Measurements from ENCODE around the gene PTPRA. TPM values are rescaled to one million over a fixed set of nuclear protein-coding genes. Genes with fewer than 3 reads are reported as not detected.
"Not testable (repeated sequence)": the region's sequence is repeated elsewhere in the genome, so short reads cannot be mapped to it uniquely, and the experiment has no call there.

Gene PTPRA
- total and polyA plus RNA-seq, 8 donors = 8.1 to 157 (median 21.8) TPM

DNA sequence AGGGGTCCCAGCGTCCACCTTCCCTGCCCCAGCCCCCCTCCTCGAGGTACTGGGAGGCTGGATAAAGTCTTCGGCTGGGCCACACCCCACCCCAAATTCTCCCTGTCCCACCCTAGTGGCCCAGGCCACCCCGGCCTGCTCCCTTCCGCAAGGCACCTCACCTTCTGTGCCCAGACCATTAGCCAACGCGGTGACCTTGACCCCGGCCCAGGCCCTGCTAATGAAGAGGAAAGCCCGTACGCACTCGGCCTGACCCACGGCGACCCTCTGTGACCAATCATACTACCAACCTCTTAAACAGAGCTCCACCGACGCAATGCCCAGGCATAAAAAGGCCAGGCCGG, 198.0 kb downstream of the PTPRA start:
- WGBS, 5 donors = 75 to 87% (median 85%) methylated on average over 14 to 16 of the region's 16 CpGs
- H3K27ac ChIP-seq = no peak overlapping the region

DNA sequence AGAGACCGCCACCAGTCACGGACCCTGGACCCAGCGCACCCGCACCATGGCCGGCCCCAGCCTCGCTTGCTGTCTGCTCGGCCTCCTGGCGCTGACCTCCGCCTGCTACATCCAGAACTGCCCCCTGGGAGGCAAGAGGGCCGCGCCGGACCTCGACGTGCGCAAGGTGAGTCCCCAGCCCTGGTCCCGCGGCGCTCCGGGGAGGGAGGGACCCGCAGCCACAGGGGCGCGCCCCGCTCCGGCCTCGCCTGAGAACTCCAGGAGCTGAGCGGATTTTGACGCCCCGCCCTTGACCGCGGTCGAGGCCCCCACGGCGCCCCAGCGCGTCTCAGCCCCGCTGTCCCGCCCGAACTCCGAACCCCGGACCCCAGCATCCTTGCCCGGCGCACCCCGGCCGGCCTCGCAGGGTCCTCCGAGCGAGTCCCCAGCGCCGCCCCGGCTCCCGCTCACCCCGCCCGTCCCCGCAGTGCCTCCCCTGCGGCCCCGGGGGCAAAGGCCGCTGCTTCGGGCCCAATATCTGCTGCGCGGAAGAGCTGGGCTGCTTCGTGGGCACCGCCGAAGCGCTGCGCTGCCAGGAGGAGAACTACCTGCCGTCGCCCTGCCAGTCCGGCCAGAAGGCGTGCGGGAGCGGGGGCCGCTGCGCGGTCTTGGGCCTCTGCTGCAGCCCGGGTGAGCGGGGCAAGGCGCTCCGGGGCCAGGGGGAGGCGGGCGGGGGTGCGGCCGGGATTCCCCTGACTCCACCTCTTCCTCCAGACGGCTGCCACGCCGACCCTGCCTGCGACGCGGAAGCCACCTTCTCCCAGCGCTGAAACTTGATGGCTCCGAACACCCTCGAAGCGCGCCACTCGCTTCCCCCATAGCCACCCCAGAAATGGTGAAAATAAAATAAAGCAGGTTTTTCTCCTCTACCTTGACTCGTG, 198.6 kb downstream of the PTPRA start, which contains the start of gene OXT:
TSS of gene OXT (plus strand) at position 11 of the 920 bp plus-strand sequence. CDS start at position 47, 36 bp downstream.
- H3K27ac ChIP-seq = peak within 1 kb of the TSS in 1 of 5 donors; percentile 29
- DNase-seq = peak in 1 of 2 donors; percentile 77

More for the DNA sequence above, 198.0 kb downstream of the PTPRA start:
- H3K27me3 ChIP-seq = peaks cover 5 to 40% (median 21%) of the 10 kb centered on the region in 3 donors
- DNase-seq = no peak
- H3K4me3 ChIP-seq = peak overlapping the region; percentile 48 to 60 (median 52)
- H3K9me3 ChIP-seq = no peaks in the 10 kb centered on the region
- intact Hi-C loops (cut with DNase I; ENCODE audit: low total_unique reads) = no loop called here
- TF ChIP-seq EP300 (IDR thresholded peaks at IDR 0.05) = no peak
- TF ChIP-seq, protein P1, sequence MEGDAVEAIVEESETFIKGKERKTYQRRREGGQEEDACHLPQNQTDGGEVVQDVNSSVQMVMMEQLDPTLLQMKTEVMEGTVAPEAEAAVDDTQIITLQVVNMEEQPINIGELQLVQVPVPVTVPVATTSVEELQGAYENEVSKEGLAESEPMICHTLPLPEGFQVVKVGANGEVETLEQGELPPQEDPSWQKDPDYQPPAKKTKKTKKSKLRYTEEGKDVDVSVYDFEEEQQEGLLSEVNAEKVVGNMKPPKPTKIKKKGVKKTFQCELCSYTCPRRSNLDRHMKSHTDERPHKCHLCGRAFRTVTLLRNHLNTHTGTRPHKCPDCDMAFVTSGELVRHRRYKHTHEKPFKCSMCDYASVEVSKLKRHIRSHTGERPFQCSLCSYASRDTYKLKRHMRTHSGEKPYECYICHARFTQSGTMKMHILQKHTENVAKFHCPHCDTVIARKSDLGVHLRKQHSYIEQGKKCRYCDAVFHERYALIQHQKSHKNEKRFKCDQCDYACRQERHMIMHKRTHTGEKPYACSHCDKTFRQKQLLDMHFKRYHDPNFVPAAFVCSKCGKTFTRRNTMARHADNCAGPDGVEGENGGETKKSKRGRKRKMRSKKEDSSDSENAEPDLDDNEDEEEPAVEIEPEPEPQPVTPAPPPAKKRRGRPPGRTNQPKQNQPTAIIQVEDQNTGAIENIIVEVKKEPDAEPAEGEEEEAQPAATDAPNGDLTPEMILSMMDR (IDR thresholded peaks at IDR 0.05) = no peak
- TF ChIP-seq POLR2A (IDR thresholded peaks at IDR 0.05) = no peak
- no peak for TF ChIP-seq POLR2AphosphoS5 (IDR thresholded peaks at IDR 0.05)
- peaks cover 10 to 16% (median 14%) of the 10 kb centered on the region in 4 donors for H3K4me1 ChIP-seq
- H3K36me3 ChIP-seq = no peaks in the 10 kb centered on the region

DNA sequence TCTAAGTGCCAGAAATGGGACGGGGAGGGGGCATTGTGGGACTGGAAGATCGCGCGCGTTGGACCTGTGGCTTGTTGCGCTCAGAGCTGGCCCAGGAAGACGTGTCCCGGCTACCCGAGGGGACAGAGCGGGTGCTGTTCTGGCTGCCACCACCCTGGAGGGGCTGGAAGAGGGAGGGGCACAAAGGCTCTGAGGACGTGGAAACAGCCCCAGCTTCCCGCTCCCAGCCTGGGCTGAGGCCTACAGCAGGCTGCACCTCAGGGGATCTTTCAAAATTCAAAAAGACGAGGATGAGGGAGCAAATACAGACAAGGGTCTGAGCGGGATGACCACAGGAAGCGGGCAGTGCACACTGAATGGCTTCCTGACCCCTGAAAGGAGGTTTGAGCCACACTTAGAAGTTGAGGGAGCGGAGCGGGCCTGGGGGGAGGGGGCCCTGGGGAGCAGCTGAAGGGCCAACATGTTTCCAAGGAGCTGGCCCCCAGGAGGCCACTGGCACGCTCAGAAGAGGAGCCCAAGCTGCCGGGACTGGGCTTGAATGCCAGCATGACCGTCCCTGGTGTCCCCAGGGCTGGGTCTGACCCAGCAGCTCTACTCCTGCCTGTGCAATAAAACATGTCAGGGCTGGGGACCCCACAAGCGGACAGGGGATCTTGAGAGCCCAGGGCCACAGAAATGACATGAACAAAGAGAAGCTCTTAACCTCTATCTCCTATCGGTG, 199.4 kb downstream of the PTPRA start:
- 80 to 85% (median 84%) methylated on average over 21 to 22 of the region's 22 CpGs for WGBS, 5 donors
- DNase-seq = no peak
- H3K9me3 ChIP-seq = no peaks in the 10 kb centered on the region
- H3K27ac ChIP-seq = no peak overlapping the region
- intact Hi-C loops (cut with DNase I; ENCODE audit: low total_unique reads) = no loop called here
- TF ChIP-seq POLR2AphosphoS5 (IDR thresholded peaks at IDR 0.05) (no peak), EP300 (IDR thresholded peaks at IDR 0.05) (no peak), POLR2A (IDR thresholded peaks at IDR 0.05) (no peak)
- TF ChIP-seq, protein P1 (IDR thresholded peaks at IDR 0.05) = no peak
- peaks cover 10 to 16% (median 14%) of the 10 kb centered on the region in 4 donors for H3K4me1 ChIP-seq
- peaks cover 5 to 49% (median 21%) of the 10 kb centered on the region in 3 donors for H3K27me3 ChIP-seq
- H3K4me3 ChIP-seq = peak overlapping the region in 3 of 4 donors; percentile 48 to 60 (median 53)
- H3K36me3 ChIP-seq = no peaks in the 10 kb centered on the region

More for the DNA sequence above, 198.6 kb downstream of the PTPRA start, which contains the start of gene OXT:
- no peaks in the 10 kb centered on the region for H3K9me3 ChIP-seq
- WGBS, 5 donors = 7 to 63% (median 13%) methylated on average over 10 to 95 of the region's 95 CpGs
- TF ChIP-seq POLR2AphosphoS5 (IDR thresholded peaks at IDR 0.05) (no peak), EP300 (IDR thresholded peaks at IDR 0.05) (no peak), POLR2A (IDR thresholded peaks at IDR 0.05) (no peak)
- TF ChIP-seq, protein P1 (IDR thresholded peaks at IDR 0.05) = no peak
- peaks cover 10 to 16% (median 14%) of the 10 kb centered on the region in 4 donors for H3K4me1 ChIP-seq
- H3K4me3 ChIP-seq = peak within 1 kb of the TSS; percentile 48 to 60 (median 52)
- H3K36me3 ChIP-seq = no peaks in the 10 kb centered on the region
- intact Hi-C loops (cut with DNase I; ENCODE audit: low total_unique reads) = no loop called here
- peaks cover 5 to 42% (median 21%) of the 10 kb centered on the region in 3 donors for H3K27me3 ChIP-seq

DNA sequence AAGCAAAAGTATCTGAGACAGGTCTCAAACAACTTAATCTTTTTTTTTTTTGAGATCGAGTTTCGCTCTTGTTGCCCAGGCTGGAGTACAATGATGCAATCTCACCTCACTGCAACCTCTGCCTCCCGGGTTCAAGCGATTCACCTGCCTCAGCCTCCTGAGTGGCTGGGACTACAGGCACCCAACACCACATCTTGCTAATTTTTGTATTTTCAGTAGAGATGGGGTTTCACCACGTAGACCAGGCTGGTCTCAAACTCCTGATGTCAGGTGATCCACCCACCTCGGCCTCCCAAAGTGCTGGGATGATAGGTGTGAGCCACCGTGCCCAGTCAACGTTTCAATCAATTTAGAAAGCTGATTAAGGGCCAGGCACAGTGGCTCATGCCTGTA, 200.0 kb downstream of the PTPRA start:
- intact Hi-C loops (cut with DNase I; ENCODE audit: low total_unique reads); DNase-seq; H3K36me3 ChIP-seq; H3K9me3 ChIP-seq; H3K27ac ChIP-seq; H3K4me3 ChIP-seq: not testable (repeated sequence)
- peaks cover 5 to 49% (median 21%) of the 10 kb centered on the region in 3 donors for H3K27me3 ChIP-seq
- peaks cover 10 to 16% (median 14%) of the 10 kb centered on the region in 4 donors for H3K4me1 ChIP-seq
- WGBS, 5 donors = 88 to 94% (median 90%) methylated on average over 7 to 8 of the region's 8 CpGs

All from stomach (tissue), 9 donors.